HepG2 (cell line): Measurements from ENCODE around the gene PSAP. TPM values are rescaled to one million over a fixed set of nuclear protein-coding genes. Genes with fewer than 3 reads are reported as not detected.

Source experiments
- CSRNP2 ChIP-seq: sonication (generic); formaldehyde crosslinking; conservative IDR thresholded peaks from 2 replicates; pipeline ENCODE4 v1.8.0; 2022; ENCODE audit warnings: low read depth, missing genetic modification reagents
- HMG20B ChIP-seq: conservative IDR thresholded peaks from 2 replicates; pipeline ENCODE4 v1.6.1; 2016; ENCODE audit warnings: missing genetic modification reagents, missing compliant biosample characterization
- HOXA3 ChIP-seq: sonication (generic); formaldehyde crosslinking; IDR thresholded peaks from 2 replicates; pipeline ENCODE4 v1.5.0; 2020; ENCODE audit warnings: missing genetic modification reagents
- SMYD3 ChIP-seq: sonication (generic); formaldehyde crosslinking; IDR thresholded peaks from 2 replicates; pipeline ENCODE4 v1.8.1; 2023; ENCODE audit warnings: mild to moderate bottlenecking, missing genetic modification reagents
- XBP1 ChIP-seq: sonication (generic); formaldehyde crosslinking; IDR thresholded peaks from 2 replicates; pipeline ENCODE4 v1.5.0; 2020; ENCODE audit warnings: missing genetic modification reagents
- ZBTB40 ChIP-seq, 2 experiments: fragments of 450-650 bp in 1 of 2; sonication (generic) in 1 of 2; formaldehyde crosslinking in 1 of 2; IDR thresholded peaks; 2 replicates each; pipeline versions ENCODE4 v1.6.1 to v1.8.0; 2016 to 2022; ENCODE audit warnings: antibody characterized with exemption in 1 of 2, mild to moderate bottlenecking in 1 of 2, missing genetic modification reagents in 1 of 2
- ZFYVE20 ChIP-seq: sonication (generic); formaldehyde crosslinking; IDR thresholded peaks from 2 replicates; pipeline ENCODE4 v1.8.0; 2023; ENCODE audit warnings: low read depth, mild to moderate bottlenecking, moderate library complexity, missing genetic modification reagents, borderline replicate concordance
- ZNF3 ChIP-seq: IDR thresholded peaks from 2 replicates; pipeline ENCODE4 v1.7.0; 2017; ENCODE audit warnings: inconsistent platforms
- ZNF501 ChIP-seq: sonication (generic); formaldehyde crosslinking; IDR thresholded peaks from 2 replicates; pipeline ENCODE4 v1.5.1; 2020; ENCODE audit warnings: mild to moderate bottlenecking, moderate library complexity, missing genetic modification reagents
- ZNF589 ChIP-seq: sonication (generic); formaldehyde crosslinking; conservative IDR thresholded peaks from 2 replicates; pipeline ENCODE4 v1.8.0; 2022; ENCODE audit warnings: mild to moderate bottlenecking, moderate library complexity, missing genetic modification reagents
- ZNF784 ChIP-seq: sonication (generic); formaldehyde crosslinking; IDR thresholded peaks from 2 replicates; pipeline ENCODE4 v1.5.1; 2020; ENCODE audit warnings: missing genetic modification reagents, mild to moderate bottlenecking, borderline replicate concordance
- ZSCAN9 ChIP-seq: IDR thresholded peaks from 2 replicates; pipeline ENCODE4 v1.6.1; 2016; ENCODE audit warnings: borderline replicate concordance
- polyA plus RNA-seq, 8 experiments: library from polyadenylated mRNA; depleted of rRNA in 3 of 8; stranded (reverse) in 7 of 8; unstranded in 1 of 8; fragments of >200 nt; fragmentation: Illumina TruSeq in 4 of 8; extraction: Trizol in 4 of 8; gene quantifications; 2 replicates each; pipeline versions ENCODE4 v1.2.1 to v1.2.3, GENCODE V29; 2011 to 2016; ENCODE audit warnings: low read depth in 4 of 8, missing spikeins in 1 of 8, mixed read lengths in 1 of 8; ENCODE audit not compliant: insufficient read depth in 1 of 8
- total RNA-seq, 5 experiments: library from RNA; depleted of rRNA; stranded (reverse); fragments of >200 nt; fragmentation: Illumina TruSeq; extraction: Trizol; gene quantifications; 2 replicates each; pipeline ENCODE4 v1.2.3, GENCODE V29; 2016; ENCODE audit warnings: low read depth in 1 of 5
- TF ChIP-seq, protein P1 (sequence below): IDR thresholded peaks from 2 replicates; pipeline ENCODE4 v1.6.1; 2016; ENCODE audit warnings: low read depth, control low read depth

Gene PSAP
- total and polyA plus RNA-seq, 2 of the 13 experiments (the other 11 are each of a cell fraction or from before 2014, with no cell fraction given), result 323 to 643 TPM

- no peak; the same call in 1 of the 2 replicates for TF ChIP-seq ZSCAN9 (CRISPR knock-in tag)
- no peak for TF ChIP-seq HMG20B (CRISPR knock-in tag)
- no peak for TF ChIP-seq ZNF3 (CRISPR knock-in tag)
- no peak for TF ChIP-seq CSRNP2 (CRISPR knock-in tag)
- peak; percentile 15; the same call in 1 of the 2 replicates for TF ChIP-seq HOXA3 (CRISPR knock-in tag)
- no peak for TF ChIP-seq ZNF589 (CRISPR knock-in tag)
- no peak for TF ChIP-seq SMYD3
- TF ChIP-seq ZNF784 (CRISPR knock-in tag), result no peak; the same call in 1 of the 2 replicates
- peak; percentile 89 for TF ChIP-seq ZNF501 (CRISPR knock-in tag)
- no peak for TF ChIP-seq XBP1
- TF ChIP-seq, protein P1, sequence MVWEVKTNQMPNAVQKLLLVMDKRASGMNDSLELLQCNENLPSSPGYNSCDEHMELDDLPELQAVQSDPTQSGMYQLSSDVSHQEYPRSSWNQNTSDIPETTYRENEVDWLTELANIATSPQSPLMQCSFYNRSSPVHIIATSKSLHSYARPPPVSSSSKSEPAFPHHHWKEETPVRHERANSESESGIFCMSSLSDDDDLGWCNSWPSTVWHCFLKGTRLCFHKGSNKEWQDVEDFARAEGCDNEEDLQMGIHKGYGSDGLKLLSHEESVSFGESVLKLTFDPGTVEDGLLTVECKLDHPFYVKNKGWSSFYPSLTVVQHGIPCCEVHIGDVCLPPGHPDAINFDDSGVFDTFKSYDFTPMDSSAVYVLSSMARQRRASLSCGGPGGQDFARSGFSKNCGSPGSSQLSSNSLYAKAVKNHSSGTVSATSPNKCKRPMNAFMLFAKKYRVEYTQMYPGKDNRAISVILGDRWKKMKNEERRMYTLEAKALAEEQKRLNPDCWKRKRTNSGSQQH (CRISPR knock-in tag), result peak; percentile 57; the same call in 1 of the 2 replicates
- TF ChIP-seq ZBTB40 (IDR thresholded peaks at IDR 0.05), result no peak
- TF ChIP-seq ZBTB40 (CRISPR knock-in tag; IDR thresholded peaks at IDR 0.05), result peak; percentile 74
- TF ChIP-seq ZFYVE20 (CRISPR knock-in tag), result no peak
Measured at GRCh38 chr10:71850743-71851464, at the start of gene PSAP (continued).
